Heart right ventricle (tissue), 16 donors: Measurements from ENCODE around the gene MCOLN2. TPM values are rescaled to one million over a fixed set of nuclear protein-coding genes. Genes with fewer than 3 reads are reported as not detected.

Source experiments
- ATAC-seq, 8 donors: fragments of 200-7000 bp; cut with Tn5 transposase; one replicate each; pipeline ENCODE4 v1.9.1; 2020; ENCODE audit warnings: mild to moderate bottlenecking in 8 of 8, moderate library complexity in 8 of 8, moderate number of reproducible peaks in 1 of 8
- DNase-seq, 2 donors: peaks; one replicate each; pipeline ENCODE4 v3.0.0-alpha.2; 2020
- H3K27ac ChIP-seq, 10 donors: fragments of 200-600 bp; sonication (generic) in 2 of 10; one replicate each; pipeline versions ENCODE4 v1.5.0 to v1.8.0; 2020 to 2022; ENCODE audit warnings: mild to moderate bottlenecking in 3 of 10
- H3K27me3 ChIP-seq, 7 donors: fragments of 200-600 bp; one replicate each; pipeline ENCODE4 v1.8.0; 2021 to 2022; ENCODE audit warnings: mild to moderate bottlenecking in 2 of 7
- H3K36me3 ChIP-seq, 9 donors: fragments of 200-600 bp; sonication (generic) in 1 of 9; one replicate each; pipeline versions ENCODE4 v1.5.0 to v1.8.0; 2020 to 2022; ENCODE audit warnings: mild to moderate bottlenecking in 2 of 9
- H3K4me1 ChIP-seq, 9 donors: fragments of 200-600 bp; sonication (generic) in 1 of 9; one replicate each; pipeline versions ENCODE4 v1.5.0 to v1.8.0; 2020 to 2022; ENCODE audit warnings: mild to moderate bottlenecking in 4 of 9
- H3K4me3 ChIP-seq, 10 donors: fragments of 200-600 bp; sonication (generic) in 2 of 10; one replicate each; pipeline versions ENCODE4 v1.5.0 to v1.8.0; 2020 to 2022; ENCODE audit warnings: mild to moderate bottlenecking in 7 of 10, moderate library complexity in 2 of 10
- H3K9me3 ChIP-seq, 11 donors: fragments of 200-600 bp in 10 of 11; sonication (generic) in 2 of 11; one replicate each; pipeline versions ENCODE4 v1.5.0 to v1.8.0; 2013 to 2022; ENCODE audit warnings: mild to moderate bottlenecking in 2 of 11, control low read depth in 1 of 11, moderate library complexity in 1 of 11
- WGBS, 2 donors: extraction: QIAGEN DNeasy Blood & Tissue Kit; methylation state at CpG; one replicate each; pipeline ENCODE4 v1.1.7; 2013; ENCODE audit warnings: inconsistent platforms in 1 of 2; 5-methylcytosine and 5-hydroxymethylcytosine counted together
- intact Hi-C, 10 donors: fragments of 100-400 bp; cut with DNase I; formaldehyde crosslinking; loops; one replicate each; pipeline versions ENCODE4 v1.11.1 to v1.14.2; 2022
- polyA plus RNA-seq, 2 donors: library from polyadenylated mRNA; stranded (reverse); fragments of 200-250 nt; gene quantifications; one replicate each; pipeline ENCODE4 v1.2.3, GENCODE V29; 2013
- total RNA-seq, 10 donors: library from RNA; stranded (reverse); fragmentation: NEBNext Ultra II Directional in 3 of 10; extraction: Animal tissue kit (Norgen Biotek cat#: 25700) in 3 of 10; gene quantifications; one replicate each; pipeline versions ENCODE4 v1.2.1 to v1.2.4, GENCODE V29; 2021 to 2023
- TF ChIP-seq, protein P1 (sequence below), 9 donors: fragments of 200-600 bp; sonication (generic) in 2 of 9; IDR thresholded peaks; one replicate each; pipeline versions ENCODE4 v1.5.0 to v1.8.0; 2021 to 2022; ENCODE audit warnings: antibody characterized with exemption in 9 of 9, mild to moderate bottlenecking in 5 of 9, moderate library complexity in 1 of 9
- donor health status: Arrhythmogenic right ventricular cardiomyopathy.
- donor health status: ischemic (EF 13 %, LVEDD 7.1; RV severe dilation, severe dysfunction).
- donor health status: healthy with polysubstance abuse.
- donor health status: DM: no; HTN: yes; CAD: no.
- donor health status: DM: no; HTN: no; CAD: no.
- donor health status: ischemic (EF 25% LVEDD 6.9; RV normal size, moderate dysfunction).
- donor health status: ischemic (EF 25% LVEDD 5.7; RV mildly dilated, moderate dysfunction).
- donor health status: healthy.
- donor health status: DM: yes; HTN: yes; CAD: no.
- donor health status: Ischemic cardiomyopathy.
- donor health status: ischemic (EF 35%, LVEDD 5.7; RV mildly dilated, moderate dysfunction).
- donor health status: nonischemic (EF 11% LVEDD 7.7; RV severe dilation, severe dysfunction).
- donor health status: DM: yes; HTN: yes; CAD: no.
- donor health status: PGD.
- donor health status: ischemic (EF 29% LVEDD 5.4; RV normal size, mild dysfunction).
- donor health status: nonischemic (EF 23%, LVEDD 6.1; RV moderate dilation, normal function).

The MCOLN2 gene
- total and polyA plus RNA-seq, 12 donors, result 0.01 to 2.0 (median 0.15) TPM; not detected in 6

DNA sequence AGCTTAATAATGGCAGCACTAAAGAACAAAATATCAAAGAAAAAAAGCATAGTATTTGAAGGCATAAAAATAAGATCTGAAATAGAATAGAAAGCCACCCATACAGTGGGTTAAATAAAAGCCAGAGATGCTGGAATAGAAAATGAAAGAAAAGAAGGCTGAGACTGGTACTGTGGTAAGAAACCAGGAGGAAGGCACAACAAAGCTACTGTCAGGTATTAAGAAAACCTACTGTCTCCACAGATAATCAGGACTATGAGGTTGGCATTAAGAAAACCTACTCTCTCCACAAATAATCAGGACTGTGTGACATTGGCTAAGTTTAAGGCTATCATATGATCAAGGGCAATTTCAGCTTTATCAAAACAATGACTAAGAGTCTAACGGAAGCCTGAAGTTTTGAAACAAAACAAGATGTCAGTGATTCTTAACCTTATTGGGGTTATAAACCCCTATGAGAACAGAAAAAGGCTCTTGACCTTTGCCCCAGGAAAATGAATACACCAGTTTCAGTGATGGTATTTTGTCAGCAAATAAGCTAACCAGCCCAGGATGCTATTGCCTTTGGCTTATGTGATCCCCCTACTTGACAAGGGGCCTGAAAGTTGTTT, 24.4 kb downstream of the MCOLN2 start:
- ATAC-seq, result no peak
- intact Hi-C loops, result loop anchor here in 1 of 10 donors (5.0 kb wide), 1 partner anchor 1070 kb away; no protein-coding TSS in a partner anchor

DNA sequence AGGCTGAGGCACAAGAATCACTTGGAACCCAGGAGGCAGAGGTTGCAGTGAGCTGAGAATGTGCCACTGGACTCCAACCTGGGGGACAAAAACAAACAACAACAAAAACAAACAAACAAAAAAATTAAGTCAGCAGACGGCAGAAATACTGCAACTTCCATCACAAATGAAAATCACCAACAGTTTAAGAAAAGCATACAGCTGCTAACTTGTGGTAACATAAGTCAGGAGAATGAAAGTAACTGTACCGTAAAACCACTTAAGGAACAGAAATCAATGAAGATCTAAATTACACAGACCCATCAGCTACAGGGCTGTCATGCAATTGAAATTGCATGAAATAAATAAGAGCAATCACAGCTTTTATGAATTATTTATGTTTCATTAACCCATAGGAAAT, 25.0 kb downstream of the MCOLN2 start:
- ATAC-seq, result no peak
- H3K27ac ChIP-seq, result no peak overlapping the region

More for the DNA sequence above, 24.4 kb downstream of the MCOLN2 start:
- H3K9me3 ChIP-seq, result no peaks in the 10 kb centered on the region
- 58 to 68% methylated on average over 1 of the region's 1 CpG for WGBS, 2 donors
- no peak overlapping the region for H3K27ac ChIP-seq
- H3K4me3 ChIP-seq, result no peak overlapping the region
- DNase-seq, result no peak
- H3K4me1 ChIP-seq, result peaks cover 0 to 5% (median 0%) of the 10 kb centered on the region in 9 donors
- TF ChIP-seq, protein P1, sequence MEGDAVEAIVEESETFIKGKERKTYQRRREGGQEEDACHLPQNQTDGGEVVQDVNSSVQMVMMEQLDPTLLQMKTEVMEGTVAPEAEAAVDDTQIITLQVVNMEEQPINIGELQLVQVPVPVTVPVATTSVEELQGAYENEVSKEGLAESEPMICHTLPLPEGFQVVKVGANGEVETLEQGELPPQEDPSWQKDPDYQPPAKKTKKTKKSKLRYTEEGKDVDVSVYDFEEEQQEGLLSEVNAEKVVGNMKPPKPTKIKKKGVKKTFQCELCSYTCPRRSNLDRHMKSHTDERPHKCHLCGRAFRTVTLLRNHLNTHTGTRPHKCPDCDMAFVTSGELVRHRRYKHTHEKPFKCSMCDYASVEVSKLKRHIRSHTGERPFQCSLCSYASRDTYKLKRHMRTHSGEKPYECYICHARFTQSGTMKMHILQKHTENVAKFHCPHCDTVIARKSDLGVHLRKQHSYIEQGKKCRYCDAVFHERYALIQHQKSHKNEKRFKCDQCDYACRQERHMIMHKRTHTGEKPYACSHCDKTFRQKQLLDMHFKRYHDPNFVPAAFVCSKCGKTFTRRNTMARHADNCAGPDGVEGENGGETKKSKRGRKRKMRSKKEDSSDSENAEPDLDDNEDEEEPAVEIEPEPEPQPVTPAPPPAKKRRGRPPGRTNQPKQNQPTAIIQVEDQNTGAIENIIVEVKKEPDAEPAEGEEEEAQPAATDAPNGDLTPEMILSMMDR (IDR thresholded peaks at IDR 0.05), result no peak
- H3K27me3 ChIP-seq, result no peaks in the 10 kb centered on the region
- no peaks in the 10 kb centered on the region for H3K36me3 ChIP-seq

DNA sequence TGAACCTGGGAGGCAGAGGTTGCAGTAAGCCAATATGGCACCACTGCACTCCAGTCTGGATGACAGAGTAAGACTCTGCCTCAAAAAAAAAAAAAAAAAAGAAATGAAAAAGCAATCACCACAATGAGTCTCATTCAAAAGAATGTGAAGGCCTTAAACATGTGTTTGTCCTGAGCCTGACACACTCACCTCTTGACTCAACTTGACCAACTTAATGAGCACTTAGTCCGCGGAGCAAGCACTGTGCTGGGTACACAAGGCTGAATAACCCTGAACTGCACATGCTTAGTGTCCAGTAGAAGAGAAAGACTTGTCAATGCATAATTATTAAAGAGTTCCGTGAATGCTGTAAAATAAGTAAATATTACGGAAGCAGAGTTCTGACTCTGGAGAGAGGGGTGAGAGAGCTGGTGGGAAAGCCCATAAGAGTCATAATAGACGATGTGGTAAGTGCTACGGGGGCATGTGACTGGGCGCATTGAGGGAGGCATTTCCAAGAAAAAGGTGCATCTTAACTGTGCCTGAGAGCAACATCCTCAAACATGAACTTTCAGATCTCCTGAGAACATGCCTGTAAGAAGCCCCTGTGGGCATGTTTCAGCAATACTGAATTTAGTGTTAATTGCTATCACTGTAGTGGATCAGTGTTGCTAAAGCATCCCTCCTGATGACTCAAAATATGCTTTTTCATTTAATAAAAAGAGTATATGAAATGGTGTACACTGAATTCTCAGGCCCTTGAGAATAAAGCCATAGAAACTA, 27.2 kb downstream of the MCOLN2 start:
- WGBS, 2 donors, result 92 to 94% methylated on average over 7 of the region's 7 CpGs
- Histone ChIP-seq H3K27ac (no peak overlapping the region), H3K9me3 (no peaks in the 10 kb centered on the region), H3K4me1 (peaks cover 0 to 5% (median 0%) of the 10 kb centered on the region in 9 donors), H3K4me3 (no peak overlapping the region), H3K36me3 (no peaks in the 10 kb centered on the region), H3K27me3 (peaks cover 0 to 4% (median 0%) of the 10 kb centered on the region in 7 donors)
- ATAC-seq, result no peak
- no peak for DNase-seq
- TF ChIP-seq, protein P1 (IDR thresholded peaks at IDR 0.05), result no peak
- intact Hi-C loops, result loop anchor here in 1 of 10 donors (5.0 kb wide), 1 partner anchor 1073 kb away; no protein-coding TSS in a partner anchor

More for the DNA sequence above, 25.0 kb downstream of the MCOLN2 start:
- H3K4me3 ChIP-seq, result no peak overlapping the region
- H3K4me1 ChIP-seq, result peaks cover 0 to 5% (median 0%) of the 10 kb centered on the region in 9 donors
- TF ChIP-seq, protein P1 (IDR thresholded peaks at IDR 0.05), result no peak
- H3K36me3 ChIP-seq, result no peaks in the 10 kb centered on the region
- no peaks in the 10 kb centered on the region for H3K9me3 ChIP-seq
- no peaks in the 10 kb centered on the region for H3K27me3 ChIP-seq
- DNase-seq, result no peak
- 83 to 85% methylated on average over 2 of the region's 2 CpGs for WGBS, 2 donors
- intact Hi-C loops, result loop anchor here in 1 of 10 donors (5.0 kb wide), 1 partner anchor 1070 kb away; no protein-coding TSS in a partner anchor

DNA sequence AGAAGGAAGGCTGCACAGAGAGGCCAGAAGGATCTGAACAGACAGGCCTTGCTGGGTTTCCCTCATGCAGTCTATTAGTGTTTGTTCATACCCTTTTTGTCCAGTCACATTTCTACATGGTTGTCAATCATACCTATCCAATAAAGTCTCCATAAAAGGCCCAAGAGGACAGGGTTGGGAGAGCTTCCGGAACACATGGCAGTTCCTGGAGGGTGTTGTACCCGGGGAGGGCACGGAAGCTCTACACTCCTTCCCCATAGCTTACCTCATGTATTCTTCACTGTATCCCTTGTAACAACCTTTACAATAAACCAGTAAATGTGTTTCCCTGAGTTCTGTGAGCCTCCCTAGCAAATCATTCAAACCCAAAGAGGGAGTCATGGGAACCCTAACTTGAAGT, 28.0 kb downstream of the MCOLN2 start:
- TF ChIP-seq, protein P1 (IDR thresholded peaks at IDR 0.05), result no peak
- H3K9me3 ChIP-seq, result no peaks in the 10 kb centered on the region
- peaks cover 0 to 5% (median 0%) of the 10 kb centered on the region in 9 donors for H3K4me1 ChIP-seq
- ATAC-seq (no peak), DNase-seq (no peak)
- intact Hi-C loops, result no loop called here
- H3K4me3 ChIP-seq, result no peak overlapping the region
- peaks cover 0 to 4% (median 0%) of the 10 kb centered on the region in 7 donors for H3K27me3 ChIP-seq
- H3K27ac ChIP-seq, result no peak overlapping the region
- 94% methylated on average over 3 of the region's 3 CpGs for WGBS, 2 donors
- no peaks in the 10 kb centered on the region for H3K36me3 ChIP-seq
